HG02943 (cell line): Measurements from ENCODE around the gene LBH.
"Not testable (repeated sequence)": the region's sequence is repeated elsewhere in the genome, so short reads cannot be mapped to it uniquely, and the experiment has no call there.

Experiments
- ATAC-seq: cut with Tn5 transposase; IDR thresholded peaks from one replicate; pipeline ENCODE4 v1.9.1; 2021; ENCODE audit warnings: mild to moderate bottlenecking, low read depth, moderate library complexity; ENCODE audit not compliant: unreplicated experiment

LBH gene

DNA sequence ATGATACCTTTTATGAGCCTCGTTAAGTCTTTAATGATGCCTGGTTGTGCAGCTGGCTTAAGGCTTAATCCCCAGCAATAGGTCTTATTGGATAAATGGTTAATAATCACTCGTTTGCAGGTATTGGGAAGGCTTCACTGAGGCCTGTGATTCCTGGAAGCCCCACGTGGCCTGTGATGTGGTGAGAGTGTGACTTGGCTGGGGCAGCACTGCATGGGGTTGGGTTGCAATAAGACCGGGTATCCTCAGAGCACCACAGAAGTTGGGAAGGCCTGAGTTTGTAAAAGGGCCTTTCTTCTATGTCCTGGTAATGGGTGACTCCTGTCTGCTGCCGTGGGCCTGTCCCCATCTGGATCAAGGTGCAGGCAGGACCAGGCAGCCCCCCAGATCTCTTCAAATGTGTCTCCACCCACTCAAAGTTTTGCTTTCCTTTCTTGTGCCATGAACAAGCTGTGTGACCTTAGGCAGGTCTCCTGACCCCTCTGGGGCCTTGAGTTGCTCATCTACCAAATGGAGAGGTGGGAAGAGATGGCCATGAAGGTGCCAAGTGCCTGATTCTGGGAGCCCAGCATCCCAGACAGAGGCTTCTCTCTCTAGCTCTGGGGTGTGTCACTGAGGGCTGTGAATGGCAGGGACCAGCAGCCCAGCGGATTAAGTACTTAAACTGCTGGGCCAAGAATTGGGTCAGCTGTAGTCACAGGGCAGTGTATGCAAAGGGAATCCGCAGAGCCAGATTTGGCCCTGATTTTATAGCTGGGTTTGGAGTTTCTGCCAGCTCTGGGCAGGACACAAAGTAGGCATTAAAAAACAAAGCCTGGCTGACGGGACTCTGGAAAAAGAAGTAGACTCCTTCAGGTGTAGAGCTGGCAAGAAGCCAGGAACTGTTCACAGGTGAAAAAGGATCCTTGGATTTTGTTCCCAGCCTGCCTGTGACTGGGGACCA is 24.4 kb downstream of the LBH start:
- no peak for ATAC-seq

DNA sequence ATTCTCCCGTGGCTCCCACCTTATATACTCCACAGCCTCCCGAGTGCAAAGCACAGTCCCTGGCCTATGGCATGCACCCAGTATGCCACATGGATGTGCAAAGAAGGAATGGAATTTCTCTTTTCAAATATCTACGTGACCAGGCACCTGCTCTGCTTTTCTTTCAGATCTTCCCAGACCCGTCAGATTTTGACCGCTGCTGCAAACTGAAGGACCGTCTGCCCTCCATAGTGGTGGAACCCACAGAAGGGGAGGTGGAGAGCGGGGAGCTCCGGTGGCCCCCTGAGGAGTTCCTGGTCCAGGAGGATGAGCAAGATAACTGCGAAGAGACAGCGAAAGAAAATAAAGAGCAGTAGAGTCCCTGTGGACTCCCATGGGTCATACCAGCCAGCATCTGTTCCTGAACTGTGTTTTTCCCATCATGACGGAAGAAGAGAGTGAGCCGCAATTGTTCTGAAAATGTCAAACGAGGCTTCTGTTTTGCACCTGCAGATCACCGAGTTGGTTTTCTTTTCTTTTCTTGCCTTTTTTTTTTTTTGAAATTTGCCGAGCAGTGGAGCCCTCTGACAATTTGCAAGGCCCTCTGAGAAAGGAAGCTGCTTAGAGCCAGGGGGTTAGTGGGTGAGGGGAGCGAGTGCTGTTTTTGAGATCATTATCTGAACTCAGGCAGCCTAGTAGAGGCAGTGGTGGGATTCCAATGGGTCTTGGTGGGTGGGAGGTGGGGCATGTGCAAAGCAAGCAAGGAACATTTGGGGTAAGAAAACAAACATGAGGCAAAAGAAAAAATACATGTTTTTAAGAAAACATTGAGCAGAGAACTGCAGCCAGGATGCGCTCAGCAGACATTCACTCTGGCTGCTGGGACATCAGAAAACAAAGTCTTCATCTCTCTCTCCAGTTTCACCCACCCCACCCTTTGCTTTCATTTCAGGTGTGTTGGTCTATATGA is 26.2 kb downstream of the LBH start:
- ATAC-seq, result no peak

DNA sequence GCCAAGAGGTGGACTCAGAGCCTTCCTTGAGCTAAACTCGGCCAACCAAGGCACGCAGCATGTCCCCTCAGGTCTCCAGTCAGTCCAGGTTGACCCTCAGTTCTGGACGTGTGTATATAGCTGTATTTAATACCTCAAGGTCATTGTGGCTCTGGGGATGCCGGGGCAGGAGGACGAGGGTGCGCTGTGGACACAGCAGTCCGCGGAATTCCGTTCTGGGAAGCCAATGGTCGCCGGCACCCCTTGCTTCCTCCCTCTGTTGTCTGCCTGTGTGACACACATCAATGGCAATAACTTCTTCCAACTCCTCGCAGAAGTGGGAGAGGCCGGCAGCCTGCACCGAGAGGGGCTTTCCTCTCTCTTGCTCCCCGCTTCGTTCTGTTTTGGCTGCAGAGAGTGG is 27.7 kb downstream of the LBH start:
- no peak for ATAC-seq

DNA sequence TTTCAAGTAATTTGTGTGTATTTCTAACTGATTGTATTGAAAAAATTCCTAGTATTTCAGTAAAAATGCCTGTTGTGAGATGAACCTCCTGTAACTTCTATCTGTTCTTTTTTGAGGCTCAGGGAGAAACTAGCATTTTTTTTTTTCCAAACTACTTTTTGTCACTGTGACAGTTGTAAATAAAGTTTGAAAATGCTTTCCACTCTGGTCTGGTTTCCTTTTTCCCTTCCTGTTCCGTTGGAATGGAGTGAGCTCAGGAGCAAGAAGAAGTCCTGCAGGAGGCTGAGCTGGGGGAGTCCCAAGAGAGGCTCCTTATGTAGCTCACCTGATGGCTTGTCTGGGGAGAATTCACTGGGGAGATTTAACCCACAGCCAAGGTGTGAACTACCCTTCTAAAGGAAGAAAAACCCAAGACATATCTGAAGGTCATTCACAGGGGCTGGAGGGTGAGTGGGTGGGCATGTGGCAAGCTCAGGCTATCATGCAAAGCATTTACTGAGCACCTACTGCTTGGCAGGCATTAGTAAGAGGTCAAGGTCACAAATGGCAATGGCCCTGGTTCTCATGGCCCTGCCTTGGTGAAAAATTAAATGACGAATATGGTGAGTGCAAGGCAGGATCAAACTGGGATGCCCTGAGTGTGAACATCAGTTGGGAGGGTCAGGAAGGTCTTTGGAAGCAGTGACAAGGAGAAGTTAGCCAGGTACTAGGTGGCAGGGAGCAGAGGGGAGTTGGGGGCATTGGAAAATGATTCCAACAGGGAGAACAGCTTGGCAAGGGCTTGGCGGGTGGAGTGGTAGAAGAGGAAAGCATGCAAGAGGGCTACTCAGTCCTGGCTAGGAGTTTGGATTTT is 28.7 kb downstream of the LBH start:
- ATAC-seq, result no peak

DNA sequence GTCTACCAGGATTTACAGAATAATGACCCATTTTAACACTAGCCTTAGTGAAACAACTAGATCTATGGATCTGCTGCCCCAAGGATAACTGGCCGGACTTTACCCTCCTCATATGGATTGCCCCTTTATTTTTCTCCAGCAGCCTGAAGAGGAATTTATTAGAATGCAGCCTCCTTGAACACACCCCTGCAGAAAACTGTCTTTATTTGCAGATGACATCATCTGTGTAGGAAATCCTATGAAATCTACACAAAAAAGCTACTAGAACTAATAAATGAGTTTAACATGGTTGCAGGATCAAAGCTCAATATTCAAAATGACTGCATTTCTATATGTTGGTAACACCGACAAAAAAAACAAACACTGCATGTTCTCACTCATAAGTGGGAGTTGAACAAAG is 29.6 kb downstream of the LBH start:
- no peak for ATAC-seq

DNA sequence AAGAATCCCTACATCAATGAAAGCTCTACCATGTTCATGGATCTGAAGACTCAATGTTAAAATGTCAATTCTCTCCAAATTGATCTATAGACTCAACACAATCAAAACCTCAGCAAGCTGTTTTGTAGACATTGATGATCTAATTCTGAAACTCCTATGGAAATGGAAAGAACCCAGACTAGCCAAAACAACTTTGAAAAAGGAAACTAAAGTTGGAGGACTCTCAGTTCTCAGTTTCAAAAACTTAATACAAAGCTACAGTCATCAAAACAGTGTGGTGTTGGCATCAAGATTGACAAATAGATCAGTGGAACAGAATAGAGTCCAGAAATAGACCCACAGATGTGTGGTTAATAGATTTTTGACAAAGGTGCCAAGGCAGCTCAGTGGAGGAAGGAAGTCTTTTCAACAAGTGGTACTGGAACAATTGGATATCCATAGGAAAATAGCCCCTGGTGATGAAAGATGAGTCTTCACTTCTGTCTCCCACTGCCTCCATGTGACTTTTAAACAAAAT is 30.4 kb downstream of the LBH start:
- no peak for ATAC-seq

DNA sequence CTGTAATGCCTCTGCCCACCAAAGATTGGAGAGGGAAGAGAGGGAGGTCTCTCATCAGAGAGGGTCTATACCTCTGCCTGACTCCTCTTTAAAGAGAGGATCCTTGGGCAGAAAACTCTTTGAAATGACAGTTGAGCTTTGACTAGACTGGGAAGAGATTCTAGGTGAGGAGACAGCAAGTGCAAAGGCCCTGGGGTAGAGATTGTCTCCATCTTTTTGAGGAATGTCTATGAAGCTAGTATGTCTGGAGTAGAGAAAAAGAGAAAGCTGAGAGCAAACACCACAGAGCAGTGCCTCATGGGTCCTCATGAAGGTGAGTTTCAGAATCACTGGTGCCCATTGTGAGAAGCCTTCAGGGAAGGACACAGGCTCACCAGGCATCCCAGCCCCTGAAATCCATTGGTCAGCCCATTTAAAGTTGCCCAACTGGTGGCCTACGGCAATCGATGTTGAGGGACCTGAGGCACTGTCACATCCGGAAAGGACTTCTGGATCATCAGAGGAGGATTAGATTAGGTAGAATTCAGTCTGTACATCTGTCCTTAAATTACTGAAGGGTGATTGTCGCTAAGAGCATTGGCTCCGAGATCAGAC is 31.5 kb downstream of the LBH start:
- no peak for ATAC-seq

DNA sequence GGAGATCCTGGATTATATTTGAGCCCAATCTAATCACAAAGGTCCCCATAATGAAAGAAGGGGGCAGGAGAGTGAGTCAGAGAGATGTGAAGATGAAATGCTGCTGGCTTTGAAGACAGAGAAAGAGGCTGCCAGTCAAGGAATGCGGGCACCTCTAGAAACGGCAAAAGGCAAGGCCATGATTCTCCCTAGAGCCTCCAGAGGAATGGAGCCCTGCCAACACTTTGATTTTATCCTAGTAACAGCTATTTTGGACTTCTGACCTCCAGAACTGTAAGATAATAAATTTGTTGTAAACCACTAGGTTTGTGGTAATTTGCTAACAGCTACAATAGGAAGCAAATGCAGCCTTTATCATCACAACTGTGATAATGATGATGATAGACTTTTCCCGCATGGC is 32.9 kb downstream of the LBH start:
- ATAC-seq, result no peak

DNA sequence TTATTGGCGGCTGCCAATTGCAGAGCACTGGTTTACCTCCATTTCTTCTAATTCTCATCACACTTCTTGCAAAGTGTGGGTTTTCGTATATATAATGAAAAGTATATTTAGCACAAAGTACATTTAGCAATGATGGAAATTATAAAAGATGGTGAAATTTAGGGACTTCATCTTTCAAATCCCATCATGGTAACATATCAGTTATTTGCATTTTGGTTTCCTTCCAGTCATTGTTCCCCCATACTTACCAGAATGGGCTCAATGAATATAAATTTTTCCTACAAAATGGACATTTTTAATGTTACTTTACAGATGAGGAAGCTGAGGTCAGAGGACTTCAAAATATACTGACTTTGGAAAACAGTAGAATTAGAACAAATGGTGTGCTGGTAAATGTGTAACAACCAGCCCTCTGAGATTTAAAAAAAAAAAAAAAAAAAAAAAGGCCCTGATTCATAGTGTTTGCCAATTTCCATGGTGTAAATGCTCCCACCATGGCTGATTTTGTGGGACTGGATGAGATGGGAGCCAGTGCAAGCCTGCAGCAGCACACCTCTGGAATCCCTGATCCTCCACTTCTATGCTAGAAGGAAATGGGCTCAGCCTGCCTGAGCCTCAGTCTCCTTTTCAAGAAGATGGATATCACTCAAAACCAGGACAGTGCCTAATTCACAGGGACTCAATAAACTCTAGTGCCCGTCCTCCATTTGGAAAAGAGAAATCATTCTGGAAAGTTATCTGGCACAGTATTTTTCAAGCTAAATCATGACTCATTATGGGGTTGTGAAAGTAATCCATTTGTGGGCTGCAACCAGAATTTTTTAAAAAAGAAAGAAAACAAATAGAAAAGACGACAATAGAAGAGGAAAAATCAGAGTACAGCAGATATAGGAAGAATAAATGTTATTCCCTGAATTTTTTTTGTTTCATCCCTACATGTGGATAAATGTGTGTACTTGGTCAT is 34.0 kb downstream of the LBH start:
- no peak for ATAC-seq

DNA sequence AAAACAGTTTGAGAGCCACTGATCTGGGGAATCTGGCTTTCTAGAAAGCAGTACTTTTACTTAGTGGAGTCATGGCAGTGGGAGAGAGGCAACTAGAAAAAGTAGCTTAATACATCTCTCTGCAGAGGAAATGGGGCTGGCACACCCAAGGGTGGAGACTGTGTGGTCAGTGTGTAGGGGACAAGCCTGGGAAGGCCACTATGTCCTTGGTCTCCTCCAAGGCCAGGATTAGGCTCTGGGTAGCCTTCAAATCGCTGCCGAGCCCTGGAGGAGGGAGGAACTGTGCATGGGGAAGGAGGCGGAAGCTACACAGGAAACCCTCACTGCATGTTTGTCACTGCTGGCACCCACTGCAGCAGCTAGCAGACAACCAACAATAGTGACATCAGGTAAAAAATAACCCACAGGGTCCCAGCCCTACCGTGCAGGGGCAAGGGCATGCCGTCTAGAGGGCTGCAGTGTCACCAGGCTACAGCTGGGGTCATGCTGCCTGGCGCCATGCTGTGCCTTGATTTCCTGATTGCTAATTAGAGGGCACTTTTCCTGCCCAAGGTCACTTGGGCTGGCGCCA is 34.8 kb downstream of the LBH start:
- no peak for ATAC-seq

DNA sequence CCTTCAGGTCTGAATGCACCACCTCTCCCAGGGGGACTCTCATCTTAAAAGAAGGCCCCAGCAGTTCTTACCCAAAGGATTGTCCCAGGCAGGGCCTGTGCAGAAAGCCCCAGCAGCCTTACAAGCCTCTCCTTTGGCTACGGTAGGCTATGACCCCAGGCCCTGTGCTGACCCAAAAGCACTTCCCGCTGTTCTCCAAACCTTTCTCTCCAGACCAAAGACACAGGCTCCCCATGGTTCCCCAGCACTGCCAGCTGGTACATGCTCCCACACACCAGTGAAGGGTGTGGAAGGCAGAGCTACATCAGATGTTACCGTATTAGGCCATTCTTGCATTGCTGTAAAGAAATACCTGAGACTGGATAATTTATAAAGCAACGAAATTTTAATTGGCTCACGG is 35.4 kb downstream of the LBH start:
- ATAC-seq, result no peak

DNA sequence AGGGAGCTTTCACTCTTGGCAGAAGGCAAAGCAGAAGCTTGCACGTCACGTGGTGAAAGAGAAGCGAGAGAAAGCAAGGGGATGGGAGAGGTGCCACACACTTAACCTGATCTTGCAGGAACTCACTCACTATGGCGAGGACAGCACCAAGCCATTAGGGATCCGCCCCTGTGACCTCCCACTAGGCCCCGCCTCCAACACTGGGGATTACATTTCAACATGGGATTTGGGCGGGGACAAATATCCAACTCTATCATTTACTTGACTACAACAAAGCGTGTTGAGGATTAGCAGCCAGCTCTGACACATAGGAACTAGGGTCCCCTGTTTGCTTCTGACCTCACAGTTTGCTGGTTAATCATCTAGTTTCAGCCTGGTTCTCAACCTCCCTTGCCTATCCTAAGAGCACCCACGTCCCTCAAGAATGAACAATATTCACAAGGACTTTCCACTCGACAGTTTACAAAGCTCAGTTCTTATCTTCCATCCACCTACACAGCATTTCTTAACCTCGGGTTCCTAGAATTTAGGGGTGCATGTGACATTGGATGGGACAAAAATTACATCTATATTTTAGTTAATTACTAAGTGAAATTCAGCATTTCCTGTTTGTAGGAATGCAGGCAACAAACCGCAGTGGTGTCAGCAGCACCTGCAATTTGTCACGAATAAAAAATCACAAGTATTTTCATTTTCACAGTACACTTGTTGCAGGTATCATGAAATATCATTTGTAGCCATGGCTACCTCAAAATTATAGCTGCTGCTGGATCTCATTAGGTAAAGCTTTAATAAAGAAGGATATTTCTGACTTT is 36.0 kb downstream of the LBH start:
- no peak for ATAC-seq

DNA sequence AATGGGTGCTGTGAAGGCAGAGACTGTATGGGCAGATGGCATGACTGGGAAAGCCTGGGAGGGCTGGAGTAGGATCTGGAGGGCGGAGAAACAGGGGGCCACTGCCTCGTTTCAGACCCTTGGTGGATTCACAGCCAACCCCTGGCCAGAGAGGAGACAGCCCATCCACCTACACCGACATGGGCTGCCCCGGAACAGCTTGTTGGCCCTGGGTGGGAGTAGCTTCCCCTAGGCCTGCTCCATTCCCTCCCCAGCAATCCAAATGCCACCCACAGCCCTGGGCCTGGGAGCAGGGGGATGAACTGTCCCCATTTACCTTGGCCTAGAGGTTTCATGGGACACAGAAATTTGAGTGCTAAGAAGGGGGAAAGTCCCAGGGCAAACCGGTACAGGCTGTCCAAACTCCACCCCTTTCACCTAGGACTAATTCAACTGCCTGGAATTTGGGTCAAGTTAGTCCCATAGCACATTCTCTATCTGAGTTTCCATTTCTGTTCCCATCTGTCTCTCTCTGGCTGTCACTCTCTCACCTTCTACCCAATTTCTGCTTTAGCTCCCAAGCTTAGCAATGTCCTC is 37.0 kb downstream of the LBH start:
- ATAC-seq, result no peak

DNA sequence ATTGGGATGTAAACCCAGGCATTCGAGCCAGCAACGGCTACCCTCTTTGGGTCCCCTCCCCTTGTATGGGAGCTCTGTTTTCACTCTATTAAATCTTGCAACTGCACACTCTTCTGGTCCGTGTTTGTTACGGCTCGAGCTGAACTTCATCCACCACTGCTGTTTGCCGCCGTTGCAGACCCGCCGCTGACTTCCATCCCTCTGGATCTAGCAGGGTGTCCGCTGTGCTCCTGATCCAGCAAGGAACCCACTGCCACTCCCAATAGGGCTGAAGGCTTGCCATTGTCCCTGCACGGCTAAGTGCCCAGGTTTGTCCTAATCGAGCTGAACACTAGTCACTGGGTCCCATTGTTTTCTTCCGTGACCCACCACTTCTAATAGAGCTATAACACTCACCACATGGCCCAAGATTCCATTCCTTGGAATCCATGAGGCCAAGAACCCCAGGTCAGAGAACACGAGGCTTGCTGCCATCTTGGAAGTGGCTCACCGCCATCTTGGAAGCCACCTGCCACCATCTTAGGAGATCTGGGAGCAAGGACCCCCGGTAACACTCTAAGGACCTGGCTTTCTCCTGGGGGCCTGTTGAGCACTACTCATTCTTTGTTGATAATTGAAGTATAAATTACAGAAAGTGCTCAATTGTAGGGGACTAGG is 37.9 kb downstream of the LBH start:
- ATAC-seq, result not testable (repeated sequence)

DNA sequence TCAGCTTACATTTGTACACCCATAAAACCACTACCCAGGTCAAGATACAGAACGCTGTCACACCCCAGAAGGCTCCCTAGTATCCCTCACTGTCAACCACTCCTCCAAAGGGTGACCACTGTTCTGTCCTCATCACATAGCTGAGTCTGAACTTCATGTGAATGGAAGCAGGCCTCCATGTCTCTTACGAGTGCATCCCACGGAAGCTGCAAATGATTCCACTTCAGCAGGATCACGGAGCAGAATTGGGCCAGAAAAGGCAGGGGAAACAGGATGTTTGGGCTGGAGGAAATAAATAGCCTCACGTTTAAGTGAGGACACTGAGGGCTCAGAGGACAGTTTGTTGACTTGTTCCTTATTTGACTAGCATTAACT is 38.4 kb downstream of the LBH start:
- no peak for ATAC-seq

DNA sequence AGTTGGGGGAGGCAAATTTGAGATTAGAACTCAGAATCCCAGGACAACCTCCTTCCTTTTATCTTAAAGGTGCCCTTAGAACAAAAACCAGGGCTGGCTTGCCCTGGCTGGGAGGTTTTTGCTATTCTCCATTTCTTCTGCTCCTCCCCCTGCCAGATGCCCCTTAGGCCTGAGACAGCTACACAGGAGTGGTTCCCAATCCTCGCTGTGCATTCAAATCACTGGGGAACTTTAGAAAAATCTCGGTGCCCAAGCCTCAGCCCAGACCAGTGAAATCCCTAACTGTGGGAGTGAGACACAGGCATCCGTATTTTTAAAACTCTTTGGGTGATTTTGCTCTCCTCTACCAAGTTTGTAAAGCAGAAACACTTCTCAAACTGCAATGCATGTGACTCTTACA is 38.8 kb downstream of the LBH start:
- ATAC-seq, result no peak

DNA sequence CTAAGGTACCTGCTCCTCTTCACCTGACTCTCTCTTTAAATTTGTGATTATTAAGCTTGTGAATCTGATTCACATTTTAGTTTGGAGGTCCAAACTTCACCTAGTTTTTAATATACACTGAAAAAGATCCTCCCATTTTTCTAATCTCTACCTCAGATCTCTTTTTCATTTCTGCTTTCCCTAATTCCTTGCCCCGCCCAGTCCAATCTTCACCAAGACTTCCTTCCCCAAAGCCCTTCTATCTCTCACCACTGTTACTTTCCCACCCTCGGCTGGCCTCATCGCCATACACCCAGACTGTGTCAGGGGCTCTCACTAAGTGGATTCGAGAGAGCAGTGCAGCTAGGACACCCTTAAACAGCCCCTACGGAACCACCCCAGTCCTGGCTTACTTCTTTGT is 40.0 kb downstream of the LBH start:
- no peak for ATAC-seq
